Stimulated activated CD4-positive, alpha-beta T cell treated with anti-CD3 and anti-CD28 coated beads, Interleukin-1b, Interleukin-23, amount 100 ng/mL, for 4 hours (primary cell): ENCODE results near the gene PPME1.

Experiments used
- DNase-seq, 2 donors: peaks; one replicate each; pipeline ENCODE4 v3.0.0-alpha.2; 2020; ENCODE audit warnings: low read depth in 2 of 2

PPME1 gene

DNA sequence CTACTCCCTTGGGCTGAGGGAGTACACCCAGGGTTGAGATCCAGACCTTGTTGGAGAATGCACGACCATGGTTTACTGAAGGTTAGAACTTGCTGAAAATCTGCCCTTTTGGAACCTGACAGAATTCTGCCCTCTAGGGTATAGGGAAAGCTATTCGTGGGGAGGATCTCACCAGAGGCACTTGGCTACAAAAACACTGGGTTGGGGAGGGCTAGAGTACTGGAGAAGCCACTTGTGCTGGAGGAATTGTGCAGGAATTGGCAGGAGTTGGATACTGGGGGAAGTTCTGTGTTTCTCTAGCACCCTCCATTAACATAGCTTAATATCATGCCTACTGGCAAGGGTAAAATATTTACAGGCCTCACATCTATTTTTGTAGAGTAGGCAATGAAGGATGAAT, 55.8 kb downstream of the PPME1 start:
- DNase-seq: no peak

DNA sequence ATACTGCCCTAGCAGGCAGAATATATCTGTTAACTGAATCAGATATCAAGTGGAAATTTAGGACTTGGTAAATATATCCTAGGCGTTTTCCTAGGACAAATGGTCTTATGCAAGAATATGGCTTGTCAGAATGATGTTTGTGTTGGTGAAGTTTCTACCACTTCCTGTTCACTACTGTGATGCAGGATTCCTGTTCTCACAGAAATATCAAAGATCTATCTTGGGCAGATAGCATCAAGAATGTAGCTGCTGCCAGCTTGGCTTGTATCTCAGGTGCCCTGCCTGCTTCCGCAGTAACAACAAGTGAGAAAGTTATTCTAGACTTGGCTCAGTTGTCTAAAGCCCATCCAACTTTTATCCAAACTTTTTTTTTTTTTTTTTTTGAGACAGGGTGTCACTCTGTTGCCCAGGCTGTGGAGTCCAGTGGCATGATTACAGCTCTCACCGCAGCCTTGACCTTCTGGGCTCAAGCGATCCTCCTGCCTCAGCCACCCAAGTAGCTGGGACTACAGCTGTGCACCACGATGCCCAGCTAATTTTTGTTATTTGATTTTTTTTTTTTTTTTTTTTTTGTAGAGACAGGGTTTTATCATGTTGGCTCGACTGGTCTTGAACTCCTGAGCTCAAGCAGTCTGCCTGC, 61.3 kb downstream of the PPME1 start:
- no peak for DNase-seq

DNA sequence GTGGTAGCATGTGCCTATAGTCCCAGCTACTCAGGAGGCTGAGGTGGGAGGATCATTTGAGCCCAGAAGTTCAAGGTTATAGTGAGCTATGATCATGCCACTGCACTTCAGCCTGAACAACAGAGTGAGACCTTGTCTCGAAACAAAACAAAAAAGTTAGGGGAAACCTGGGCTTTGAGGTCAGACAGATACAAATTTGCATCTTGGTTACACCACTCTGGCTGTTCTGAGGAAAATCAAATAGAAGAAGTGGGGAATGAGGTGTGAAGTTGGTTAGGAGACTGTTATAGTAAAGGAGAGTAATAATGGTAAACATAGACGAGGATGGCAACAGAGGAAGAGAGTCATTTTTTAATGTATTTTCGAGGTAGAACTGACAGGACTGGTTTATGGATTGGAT, 62.6 kb downstream of the PPME1 start:
- no peak for DNase-seq

DNA sequence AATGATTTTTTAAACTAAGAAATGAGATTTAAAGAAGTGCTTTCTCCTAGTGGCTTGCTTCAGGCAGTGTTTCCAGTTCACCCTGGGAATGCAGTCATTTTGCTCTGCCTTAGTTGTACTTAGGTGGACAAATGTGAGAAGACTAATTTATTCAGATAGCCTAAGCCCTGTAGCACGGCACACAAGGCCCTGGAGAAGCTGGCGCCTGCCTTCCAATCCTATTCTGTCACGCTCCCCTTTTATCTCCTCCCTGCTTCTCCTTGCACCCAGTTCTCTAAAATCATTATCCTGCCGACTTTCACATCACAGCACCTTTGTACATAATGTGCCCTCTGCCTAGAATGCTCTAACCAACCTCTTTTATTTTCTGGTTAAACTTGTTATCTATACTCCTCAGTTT, 64.0 kb downstream of the PPME1 start:
- no peak for DNase-seq

DNA sequence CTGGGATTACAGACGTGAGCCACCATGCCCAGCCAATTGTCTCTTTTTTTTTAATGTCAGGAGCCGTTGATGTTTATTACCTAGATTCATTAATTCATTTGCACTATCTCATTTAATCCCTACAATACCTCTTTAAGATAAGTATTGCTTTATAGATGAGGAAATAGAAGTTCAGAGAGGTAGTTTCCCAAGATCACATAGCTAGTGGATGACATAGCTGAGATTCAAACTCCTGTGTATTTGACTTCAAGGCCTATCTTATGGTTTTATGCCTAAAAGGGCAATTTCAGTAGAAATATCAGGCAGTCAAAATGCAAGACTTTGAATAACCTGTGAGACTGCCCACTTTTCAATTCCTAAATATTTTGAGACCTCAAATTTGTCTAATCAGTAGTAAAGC, 66.5 kb downstream of the PPME1 start:
- DNase-seq: no peak

DNA sequence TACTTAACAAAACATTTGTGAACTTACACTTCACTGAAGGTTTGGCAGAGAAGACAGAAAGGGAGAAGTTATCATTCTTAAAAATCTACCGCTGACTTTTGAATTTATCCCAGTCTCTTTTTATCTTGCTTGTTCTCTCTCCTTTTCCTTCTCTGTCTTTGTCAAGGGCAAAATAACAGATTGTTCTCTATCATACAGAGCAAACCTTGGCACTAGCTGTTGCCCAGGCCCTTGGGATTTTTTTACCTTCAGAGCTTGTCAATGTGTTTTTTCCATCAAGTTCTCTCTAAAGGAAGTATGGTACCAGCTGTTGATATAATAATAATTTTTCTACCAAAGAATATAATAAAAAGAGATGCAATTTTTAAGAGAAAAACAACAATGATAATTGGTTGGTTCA, 67.2 kb downstream of the PPME1 start:
- DNase-seq: no peak

DNA sequence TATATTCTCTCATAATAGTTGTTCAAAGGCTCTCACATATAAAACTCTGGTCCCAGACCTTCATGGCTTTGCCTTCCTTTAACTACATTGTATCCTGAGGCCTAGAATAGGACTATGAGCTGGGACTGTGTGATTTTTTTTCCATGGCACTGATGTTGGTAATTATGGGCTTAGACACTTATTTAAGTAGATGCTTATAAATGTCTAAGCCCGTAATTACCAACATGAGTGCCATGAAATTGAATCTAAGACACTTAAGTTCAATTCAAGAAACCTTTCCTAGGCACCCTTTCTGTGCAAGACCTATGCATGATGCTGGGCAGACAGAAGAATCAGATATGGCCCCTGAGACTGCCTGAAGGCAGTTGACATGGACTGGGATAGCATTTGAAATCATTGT, 77.4 kb downstream of the PPME1 start:
- DNase-seq: no peak

DNA sequence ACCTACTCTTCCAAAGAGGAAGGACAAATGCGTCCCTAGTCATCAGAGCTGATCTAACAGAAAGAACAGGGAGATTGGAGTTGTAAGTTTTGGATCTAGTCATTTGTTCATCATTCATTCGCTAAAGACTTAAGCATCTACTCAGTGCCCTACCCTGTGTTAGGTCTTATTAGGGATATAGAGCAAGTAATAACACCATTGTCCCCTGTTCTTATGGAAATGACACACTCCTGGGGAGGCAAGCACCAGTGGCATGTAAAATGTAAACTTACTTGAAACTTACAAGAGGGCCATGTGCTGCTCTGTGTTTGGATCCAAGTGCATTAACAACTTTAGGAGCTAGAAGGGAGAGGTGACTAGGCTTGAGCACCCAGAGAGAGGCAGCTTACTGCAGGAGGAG, 78.4 kb downstream of the PPME1 start:
- DNase-seq: no peak

DNA sequence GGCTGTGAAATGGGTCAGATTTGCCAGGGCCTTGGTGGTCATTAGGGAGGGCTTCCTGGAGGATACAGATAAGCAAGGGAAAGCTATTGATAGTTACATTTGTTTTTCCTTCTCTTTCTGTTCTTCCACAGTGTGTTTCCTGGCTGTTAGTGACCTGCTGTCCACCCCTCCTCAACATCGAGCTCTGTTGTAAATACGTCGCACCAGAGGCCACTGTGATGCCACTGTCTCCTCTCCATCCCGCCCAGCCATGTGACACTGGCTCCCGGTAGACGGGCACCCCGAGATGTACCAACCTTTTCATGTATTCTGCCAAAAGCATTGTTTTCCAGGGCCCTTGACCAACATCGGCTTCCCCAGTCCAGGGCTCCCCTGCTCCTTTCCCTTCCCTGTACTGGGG, 82.3 kb downstream of the PPME1 start:
- no peak for DNase-seq

DNA sequence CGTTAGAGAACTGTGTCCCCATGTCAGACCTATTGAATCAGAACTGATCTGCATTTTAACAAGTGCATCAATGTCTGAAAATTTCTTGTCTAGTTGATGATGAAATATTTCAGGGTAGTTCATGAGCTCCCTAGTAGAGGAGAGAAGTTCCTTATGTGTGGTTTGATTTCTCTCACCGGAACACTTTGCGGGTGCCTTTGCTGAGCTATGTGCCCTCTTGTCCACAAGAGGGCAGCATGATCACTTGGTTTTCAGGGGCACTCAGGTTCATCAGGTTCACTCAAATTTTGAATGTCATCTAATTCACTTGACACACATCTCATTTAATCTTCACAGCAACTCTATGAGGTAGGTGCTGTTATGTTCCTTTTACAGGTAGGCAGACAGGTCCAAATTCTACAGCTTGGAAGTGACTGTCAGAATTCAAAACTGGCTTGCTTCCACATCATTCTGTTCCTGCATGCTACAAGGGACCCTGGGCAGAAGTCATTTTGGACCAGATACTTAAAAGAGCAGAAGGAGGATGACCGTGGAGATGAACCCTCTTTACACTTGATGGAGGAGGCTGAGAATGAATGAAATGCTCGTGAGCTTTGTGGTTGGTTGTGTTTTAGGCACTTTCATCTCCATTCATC, 84.8 kb downstream of the PPME1 start:
- peak; percentile 19 to 47 for DNase-seq

DNA sequence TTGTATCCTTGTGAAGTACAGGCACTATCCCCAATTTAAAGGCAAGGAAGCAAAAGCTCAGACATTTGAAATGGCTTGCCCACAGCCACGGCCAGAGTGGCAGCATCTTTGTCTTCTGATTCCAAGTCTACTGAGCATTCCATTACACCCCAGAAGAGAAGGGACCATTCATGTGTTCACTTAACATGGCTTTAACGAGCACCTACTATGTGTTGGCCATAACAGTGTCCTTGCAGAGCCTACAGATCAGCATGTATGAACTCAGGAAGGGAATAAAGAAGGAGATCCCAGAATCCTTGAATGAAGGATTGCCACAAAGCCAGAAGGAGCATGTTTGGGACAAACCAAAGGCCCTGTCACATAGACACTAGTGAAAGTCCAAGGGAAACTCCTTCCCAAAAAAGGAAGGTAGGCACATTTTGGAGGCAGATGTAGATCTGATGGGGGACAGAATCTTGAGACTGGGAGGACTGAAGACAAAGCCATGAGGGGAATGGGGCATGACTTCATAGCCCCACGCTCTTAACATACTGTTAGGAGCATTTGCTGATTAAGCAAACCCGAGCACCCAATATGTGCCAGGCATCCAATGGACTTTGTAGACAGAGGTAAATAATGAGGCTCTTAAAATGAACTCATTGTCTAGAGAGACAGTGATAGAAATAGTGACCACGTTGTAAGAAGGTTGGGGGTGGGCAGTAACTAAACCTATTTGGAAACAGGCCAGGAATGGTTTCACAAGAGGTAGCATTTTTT, 85.5 kb downstream of the PPME1 start:
- no peak for DNase-seq

DNA sequence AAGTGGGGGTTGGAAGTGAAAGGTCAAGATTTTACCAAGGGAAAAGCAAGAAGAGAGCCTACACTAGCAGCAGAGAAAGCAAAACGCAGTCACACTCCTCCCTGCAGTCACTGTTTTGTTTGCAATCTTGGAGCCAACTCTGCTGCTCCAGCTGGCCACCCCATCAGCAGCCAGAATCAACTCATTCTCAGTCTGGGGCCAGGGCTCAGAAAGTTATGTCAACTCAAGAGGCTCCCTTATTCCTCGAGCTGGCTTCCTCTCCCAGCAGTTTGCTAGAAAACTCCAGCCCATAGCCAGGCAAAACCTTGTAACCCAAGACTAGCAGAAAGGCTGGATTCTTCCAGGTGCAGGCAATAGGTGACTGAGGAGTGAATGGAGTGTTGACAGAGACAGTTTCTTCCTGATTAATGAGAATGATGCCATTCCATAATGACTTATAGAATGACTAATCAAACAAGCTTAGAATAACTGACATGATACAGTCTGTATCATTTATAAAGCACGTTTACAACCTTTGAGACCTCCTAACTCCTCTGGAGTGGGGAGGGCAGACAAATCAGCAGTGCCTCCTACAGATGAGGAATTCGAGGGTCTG, 87.0 kb downstream of the PPME1 start:
- no peak for DNase-seq

DNA sequence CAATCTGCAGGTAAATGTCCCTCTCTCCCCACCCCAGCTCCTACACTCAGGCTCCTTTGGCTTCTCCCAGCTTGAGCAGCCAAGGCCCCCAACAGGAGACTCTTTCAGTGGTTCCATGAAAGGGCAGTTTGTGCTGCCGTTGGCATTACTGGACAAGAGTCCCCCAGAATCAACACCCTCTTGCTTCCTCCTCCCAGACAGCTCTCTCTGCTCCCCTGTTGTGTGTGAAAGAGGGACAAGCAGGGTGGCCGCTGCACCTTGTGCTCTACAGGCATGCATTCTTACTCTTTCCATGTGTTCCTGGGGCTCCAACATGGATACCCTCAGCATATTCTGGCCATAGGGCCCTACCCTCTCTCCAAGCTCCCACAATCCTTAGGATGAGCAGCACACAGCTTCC, 91.6 kb downstream of the PPME1 start:
- no peak for DNase-seq

DNA sequence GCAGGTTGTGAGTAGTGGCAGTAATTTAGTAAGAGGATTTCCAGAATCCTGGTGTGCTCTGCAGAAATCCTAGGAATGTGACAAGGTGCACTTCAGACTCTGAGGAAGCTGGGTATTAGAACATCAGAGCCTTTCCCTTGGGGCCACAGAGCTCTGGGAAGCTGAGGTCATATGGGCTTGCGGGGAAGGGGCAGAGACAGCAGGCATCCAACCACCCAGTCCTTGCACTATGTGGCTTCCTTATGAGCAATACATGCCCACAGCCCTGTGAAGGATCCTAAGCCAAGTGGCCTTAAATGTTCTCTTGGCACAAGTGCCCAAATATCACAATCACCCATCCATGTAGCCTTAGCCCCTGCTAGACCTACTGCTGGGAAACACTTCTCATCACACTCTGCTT, 94.2 kb downstream of the PPME1 start:
- DNase-seq: no peak

DNA sequence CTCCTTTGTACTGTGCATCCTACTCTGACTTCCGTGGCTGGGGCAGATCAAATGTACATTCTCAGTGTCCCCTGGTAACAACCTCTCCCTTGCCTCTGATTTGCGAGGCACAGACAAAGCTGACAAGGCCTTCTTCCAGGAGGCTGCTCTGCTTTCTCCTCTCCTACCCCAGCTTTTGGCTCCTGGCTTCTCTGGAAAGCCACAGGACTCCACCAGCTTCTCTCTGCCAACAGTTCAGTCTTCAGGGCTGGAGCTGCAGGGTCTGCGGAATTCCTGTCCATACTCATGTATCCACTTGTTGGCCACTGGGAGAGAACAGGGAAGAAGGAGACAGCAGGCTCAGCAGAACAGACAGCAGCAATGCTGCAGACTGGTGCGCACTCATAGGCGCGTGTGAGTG, 95.9 kb downstream of the PPME1 start:
- DNase-seq: no peak

DNA sequence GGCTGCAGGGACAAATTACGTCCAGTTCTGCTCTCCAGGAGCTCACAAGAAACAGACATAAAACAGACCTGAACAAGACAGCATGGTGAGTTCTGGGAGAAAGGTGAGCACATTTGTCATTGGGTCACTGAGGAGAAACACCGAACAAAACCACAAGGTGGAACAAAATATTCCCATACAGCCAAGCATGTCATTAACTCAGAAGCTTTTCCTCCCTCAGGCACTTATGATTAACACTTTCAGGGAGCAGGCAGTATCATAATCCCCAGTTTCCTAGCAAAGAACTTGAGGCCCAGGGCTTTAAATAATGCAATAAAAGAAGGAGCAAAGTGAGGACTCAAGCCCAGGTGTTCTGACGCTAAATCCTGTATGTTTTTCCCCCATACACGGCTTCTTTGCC, 97.4 kb downstream of the PPME1 start:
- no peak for DNase-seq

DNA sequence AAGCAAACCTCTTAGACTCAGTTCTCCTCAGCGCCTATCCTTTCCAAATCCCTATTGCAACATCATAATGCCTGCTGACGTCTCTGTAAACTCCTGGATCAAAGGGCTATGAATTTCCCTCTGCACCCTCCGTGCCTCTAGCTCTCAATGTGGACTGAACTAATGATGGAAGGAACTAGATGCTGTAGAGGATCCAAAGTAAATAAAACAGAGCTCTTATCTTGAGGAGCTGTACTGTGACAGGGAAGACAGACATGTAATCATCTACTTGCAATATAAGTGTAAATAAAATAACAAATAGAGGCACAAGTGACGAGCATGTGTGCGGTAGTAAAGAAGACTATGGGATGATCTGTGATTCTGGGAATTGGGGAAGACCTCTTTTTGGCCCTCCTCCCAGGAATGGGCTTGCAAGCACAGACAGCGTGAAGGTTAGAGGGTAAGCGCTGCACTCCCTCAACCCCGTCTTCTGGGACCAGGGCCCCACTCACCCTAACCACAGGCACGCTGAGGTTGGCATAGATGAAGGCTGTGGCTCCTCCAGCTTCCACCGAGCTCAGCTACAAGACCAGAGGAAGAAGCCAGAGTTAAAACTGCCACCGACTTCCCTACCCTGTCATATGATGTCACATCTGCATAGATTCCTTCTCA, 98.2 kb downstream of the PPME1 start:
- DNase-seq: no peak

DNA sequence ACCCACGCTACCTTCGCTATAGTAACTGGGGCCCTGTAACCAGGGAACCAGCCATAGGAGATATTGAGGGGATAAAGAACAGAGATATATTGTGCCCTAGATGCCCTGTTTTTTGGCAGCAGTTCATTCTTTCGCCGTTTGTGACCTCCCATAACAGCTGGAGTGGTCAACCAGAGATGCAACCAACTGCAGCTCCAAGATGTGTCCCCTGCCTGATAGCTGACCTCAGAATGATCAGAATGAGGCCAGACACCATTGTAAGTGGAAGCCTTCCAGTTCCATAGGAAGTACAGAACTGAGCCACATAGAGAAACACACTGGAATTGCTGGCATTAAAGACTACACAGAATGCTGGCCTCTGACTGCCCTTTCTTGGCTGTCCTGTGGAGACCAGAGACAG, 101.2 kb downstream of the PPME1 start:
- no peak for DNase-seq

DNA sequence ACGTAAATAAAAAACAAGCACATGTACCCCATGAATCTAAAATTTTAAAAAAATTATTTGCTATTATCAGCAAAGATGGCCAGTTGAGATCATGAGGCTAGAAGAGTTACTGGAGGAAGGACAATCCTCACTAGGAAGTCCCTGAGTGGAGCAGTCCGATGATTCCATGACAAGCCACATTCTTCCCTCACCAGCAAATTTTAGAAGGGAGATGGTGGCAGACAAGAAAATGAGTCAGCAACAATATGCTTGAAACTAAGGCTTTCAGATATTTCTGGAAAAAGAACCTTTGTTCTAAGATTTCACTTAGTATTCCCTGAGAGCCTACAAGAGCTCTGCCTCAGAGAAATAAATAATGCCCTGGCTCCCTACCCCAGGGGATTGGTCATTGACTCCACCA, 105.5 kb downstream of the PPME1 start:
- no peak for DNase-seq

DNA sequence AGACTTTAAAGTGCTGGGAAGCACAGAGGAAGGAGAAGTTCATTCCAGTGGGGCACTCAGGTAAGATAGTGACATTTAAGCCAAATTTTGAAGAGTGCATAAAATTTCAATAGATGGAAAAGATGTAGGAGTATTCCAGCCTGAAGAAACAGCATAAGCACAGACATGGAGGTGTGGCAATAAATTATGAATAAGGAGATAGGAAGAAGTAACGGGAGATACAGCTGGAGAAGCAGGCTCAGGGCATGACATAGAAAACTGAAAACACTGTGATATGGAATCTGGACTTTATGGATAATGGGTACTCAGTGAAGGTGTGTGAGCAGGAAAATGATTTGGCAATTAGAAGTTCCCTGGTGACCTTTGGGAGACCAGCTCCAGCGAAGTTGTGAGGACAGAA, 107.0 kb downstream of the PPME1 start:
- no peak for DNase-seq

DNA sequence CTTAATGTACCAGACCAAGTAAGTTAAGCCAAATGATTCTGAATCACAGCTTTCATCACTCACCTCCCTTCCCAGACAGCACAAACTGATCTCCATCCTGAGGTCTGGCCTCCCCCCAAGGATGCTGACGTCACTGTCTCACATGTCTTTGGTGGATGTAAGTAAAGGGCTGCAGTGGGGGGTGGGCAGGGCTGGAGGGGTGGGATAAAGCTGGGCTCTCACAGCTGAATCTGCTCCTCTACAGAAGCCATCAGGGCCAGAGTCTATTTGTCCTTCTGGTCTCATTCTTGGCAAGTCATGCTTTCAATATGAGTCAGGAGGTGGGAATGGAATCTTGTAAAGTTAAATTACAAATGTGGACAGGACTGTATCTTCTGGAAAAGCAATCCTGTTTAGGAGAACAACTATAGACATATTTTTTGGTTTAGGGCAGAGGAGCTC, 107.7 kb downstream of the PPME1 start:
- DNase-seq: no peak

DNA sequence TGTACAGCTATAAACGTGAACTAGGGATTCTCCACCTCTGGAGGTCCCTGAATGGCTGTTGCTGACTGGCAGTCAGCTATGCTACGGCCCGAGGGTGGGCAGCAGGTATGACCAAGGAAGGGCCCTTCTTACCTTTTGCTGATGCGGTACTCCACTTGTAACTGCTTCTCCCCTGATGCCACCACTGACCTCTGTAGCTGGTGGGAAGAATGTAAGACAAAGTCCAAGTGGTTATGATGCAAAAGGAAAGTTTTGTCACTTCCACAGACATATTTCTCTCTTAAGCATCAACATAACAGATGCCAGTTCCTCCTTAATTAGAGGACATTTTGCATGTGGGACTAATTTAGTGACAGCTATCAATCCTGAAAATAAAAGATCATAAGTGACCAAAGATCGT, 108.2 kb downstream of the PPME1 start:
- no peak for DNase-seq
